H9 (cell line): Measurements from ENCODE around the gene ADM. TPM values are rescaled to one million over a fixed set of nuclear protein-coding genes. Genes with fewer than 3 reads are reported as not detected.
A peak's percentile ranks its signal among the peaks of the same experiment; 100 is the strongest.

ENCODE experiments used
- DNase-seq: peaks from one replicate; pipeline ENCODE4 v3.0.0-alpha.2; 2017
- H2AFZ ChIP-seq: one replicate; pipeline ENCODE4 v1.6.1; 2013; ENCODE audit warnings: mild to moderate bottlenecking, low read length, control low read depth, moderate library complexity
- H2AK5ac ChIP-seq: 2 replicates; pipeline ENCODE4 v1.6.1; 2013; ENCODE audit warnings: low read length, control low read depth, mixed read lengths; ENCODE audit not compliant: insufficient read length
- H2BK120ac ChIP-seq: one replicate; pipeline ENCODE4 v1.6.1; 2013; ENCODE audit warnings: low read depth, mild to moderate bottlenecking, low read length, control low read depth, inconsistent platforms; ENCODE audit not compliant: poor library complexity, severe bottlenecking
- H2BK12ac ChIP-seq: 2 replicates; pipeline ENCODE4 v1.6.1; 2013; ENCODE audit warnings: low read length, control low read depth, mixed read lengths, low read depth; ENCODE audit not compliant: insufficient read length
- H2BK15ac ChIP-seq: 2 replicates; pipeline ENCODE4 v1.6.1; 2013; ENCODE audit warnings: low read depth, low read length, control low read depth
- H2BK20ac ChIP-seq: one replicate; pipeline ENCODE4 v1.6.1; 2013; ENCODE audit warnings: low read depth, mild to moderate bottlenecking, low read length, control low read depth, inconsistent platforms; ENCODE audit not compliant: poor library complexity, severe bottlenecking
- H2BK5ac ChIP-seq: 2 replicates; pipeline ENCODE4 v1.6.1; 2013; ENCODE audit warnings: low read length, control low read depth, mixed read lengths; ENCODE audit not compliant: insufficient read length
- H3K14ac ChIP-seq: 2 replicates; pipeline ENCODE4 v1.6.1; 2013; ENCODE audit warnings: low read length, control low read depth; ENCODE audit not compliant: insufficient read depth
- H3K18ac ChIP-seq: 2 replicates; pipeline ENCODE4 v1.6.1; 2013; ENCODE audit warnings: low read depth, mild to moderate bottlenecking, mixed read lengths, low read length, control low read depth; ENCODE audit not compliant: insufficient read length
- H3K23ac ChIP-seq: 2 replicates; pipeline ENCODE4 v1.6.1; 2013; ENCODE audit warnings: low read length, control low read depth, mixed read lengths, low read depth; ENCODE audit not compliant: insufficient read length
- H3K23me2 ChIP-seq: 2 replicates; pipeline ENCODE4 v1.6.1; 2013; ENCODE audit warnings: low read depth, mild to moderate bottlenecking, mixed read lengths, low read length, control low read depth; ENCODE audit not compliant: insufficient read length, poor library complexity, severe bottlenecking
- H3K27ac ChIP-seq: 2 replicates; pipeline ENCODE4 v1.5.1; 2013; ENCODE audit warnings: low read length, control low read depth, mixed read lengths, low read depth; ENCODE audit not compliant: insufficient read length
- H3K27me3 ChIP-seq: 2 replicates; pipeline ENCODE4 v1.6.1; 2013; ENCODE audit warnings: low read length, control low read depth, inconsistent platforms; ENCODE audit not compliant: insufficient read depth
- H3K4ac ChIP-seq: 2 replicates; pipeline ENCODE4 v1.6.1; 2013; ENCODE audit warnings: low read depth, mild to moderate bottlenecking, control low read depth, inconsistent platforms, low read length, moderate library complexity
- H3K4me1 ChIP-seq: 2 replicates; pipeline ENCODE4 v1.6.1; 2013; ENCODE audit warnings: low read length, control low read depth, inconsistent platforms; ENCODE audit not compliant: insufficient read depth
- H3K4me2 ChIP-seq: 2 replicates; pipeline ENCODE4 v1.6.1; 2013; ENCODE audit warnings: low read length, control low read depth, mixed read lengths; ENCODE audit not compliant: insufficient read length, insufficient read depth
- H3K56ac ChIP-seq: 2 replicates; pipeline ENCODE4 v1.6.1; 2013; ENCODE audit warnings: low read depth, mild to moderate bottlenecking, mixed read lengths, low read length, control low read depth; ENCODE audit not compliant: insufficient read length
- H3K79me1 ChIP-seq: 2 replicates; pipeline ENCODE4 v1.6.1; 2013; ENCODE audit warnings: low read depth, mild to moderate bottlenecking, moderate library complexity, low read length, control low read depth, inconsistent platforms; ENCODE audit not compliant: insufficient read depth, poor library complexity, severe bottlenecking
- H3K79me2 ChIP-seq: 2 replicates; pipeline ENCODE4 v1.6.1; 2013; ENCODE audit warnings: low read length, control low read depth, inconsistent platforms; ENCODE audit not compliant: insufficient read depth
- H3K9ac ChIP-seq: 2 replicates; pipeline ENCODE4 v1.6.1; 2013; ENCODE audit warnings: low read length, control low read depth, mixed read lengths; ENCODE audit not compliant: insufficient read length; ENCODE audit errors: extremely low read depth
- H3K9me3 ChIP-seq: one replicate; pipeline ENCODE4 v1.6.1; 2013; ENCODE audit warnings: low read depth, low read length, inconsistent platforms; ENCODE audit not compliant: control insufficient read depth
- H3T11ph ChIP-seq: one replicate; pipeline ENCODE4 v1.6.1; 2013; ENCODE audit warnings: mild to moderate bottlenecking, low read length, control low read depth, inconsistent platforms
- H4K20me1 ChIP-seq: one replicate; pipeline ENCODE4 v1.6.1; 2013; ENCODE audit not compliant: control insufficient read depth, insufficient read length, insufficient read depth
- H4K5ac ChIP-seq: 2 replicates; pipeline ENCODE4 v1.6.1; 2013; ENCODE audit warnings: low read depth, mild to moderate bottlenecking, mixed read lengths, low read length, control low read depth; ENCODE audit not compliant: insufficient read length
- H4K8ac ChIP-seq: replicated peaks from 2 replicates; pipeline ENCODE4 v1.6.1; 2013; ENCODE audit warnings: low read length, control low read depth, mixed read lengths, low read depth; ENCODE audit not compliant: insufficient read length
- H4K91ac ChIP-seq: 2 replicates; pipeline ENCODE4 v1.6.1; 2013; ENCODE audit warnings: low read depth, mild to moderate bottlenecking, moderate library complexity, mixed read lengths, low read length, control low read depth; ENCODE audit not compliant: insufficient read length
- H3K27ac Mint-ChIP-seq, 3 experiments: 2 replicates in 2 of 3; 3 replicates in 1 of 3; pipeline ENCODE4 v1.8.0; 2020 to 2021; ENCODE audit warnings: mixed read lengths in 3 of 3, mild to moderate bottlenecking in 1 of 3, moderate library complexity in 1 of 3
- H3K27me3 Mint-ChIP-seq: 2 replicates; pipeline ENCODE4 v1.8.0; 2021; ENCODE audit warnings: low read depth, mild to moderate bottlenecking, moderate library complexity, mixed read lengths
- H3K36me3 Mint-ChIP-seq, 3 experiments: 2 replicates in 2 of 3; 3 replicates in 1 of 3; pipeline ENCODE4 v1.8.0; 2020 to 2021; ENCODE audit warnings: low read depth in 3 of 3, mixed read lengths in 3 of 3; ENCODE audit not compliant: insufficient read depth in 1 of 3
- H3K4me1 Mint-ChIP-seq, 2 experiments: 2 replicates each; pipeline ENCODE4 v1.8.0; 2020; ENCODE audit warnings: mixed read lengths in 2 of 2
- H3K4me3 Mint-ChIP-seq, 2 experiments: 2 replicates in 1 of 2; 3 replicates in 1 of 2; pipeline ENCODE4 v1.8.0; 2020 to 2021; ENCODE audit warnings: mild to moderate bottlenecking in 2 of 2, mixed read lengths in 2 of 2, moderate library complexity in 1 of 2
- H3K9me3 Mint-ChIP-seq, 2 experiments: 2 replicates in 1 of 2; 3 replicates in 1 of 2; pipeline ENCODE4 v1.8.0; 2020; ENCODE audit warnings: mild to moderate bottlenecking in 2 of 2, mixed read lengths in 2 of 2, moderate library complexity in 1 of 2
- WGBS: extraction: QIAGEN DNeasy Blood & Tissue Kit; methylation state at CpG from one replicate; pipeline ENCODE4 v1.1.7; 2013; ENCODE audit warnings: missing lambda C conversion rate, low lambda C conversion rate, mixed read lengths; ENCODE audit not compliant: insufficient read length; ENCODE audit errors: extremely low coverage; 5-methylcytosine and 5-hydroxymethylcytosine counted together
- total RNA-seq: library from RNA; stranded (reverse); gene quantifications from 2 replicates; pipeline ENCODE4 v1.2.1, GENCODE V29; 2021
- TF ChIP-seq, protein P1 (sequence below): fragments of 200-600 bp; sonication (generic); conservative IDR thresholded peaks from 3 replicates; pipeline ENCODE4 v1.8.0; 2021; ENCODE audit warnings: antibody characterized with exemption, mild to moderate bottlenecking

Gene ADM
- total RNA-seq, 1 experiment from 2014 or later = 99.1 TPM

DNA sequence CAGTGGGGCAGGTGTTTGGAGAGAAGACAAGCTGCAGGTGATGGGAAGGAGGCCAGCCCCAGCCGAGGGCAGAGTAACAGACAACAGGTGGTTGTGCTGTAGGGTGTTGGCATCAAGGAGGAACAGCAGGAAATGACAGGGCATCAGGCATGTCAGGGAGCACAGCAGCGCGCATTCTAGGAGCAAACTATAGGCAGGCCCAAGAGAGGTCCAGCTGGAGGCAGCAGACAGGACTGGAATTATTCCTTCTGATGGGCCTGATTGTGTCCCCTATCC, 13.6 kb downstream of the ADM start:
- H3K79me1 ChIP-seq = no peaks in the 10 kb centered on the region
- H3K56ac ChIP-seq = no peak overlapping the region
- TF ChIP-seq, protein P1, sequence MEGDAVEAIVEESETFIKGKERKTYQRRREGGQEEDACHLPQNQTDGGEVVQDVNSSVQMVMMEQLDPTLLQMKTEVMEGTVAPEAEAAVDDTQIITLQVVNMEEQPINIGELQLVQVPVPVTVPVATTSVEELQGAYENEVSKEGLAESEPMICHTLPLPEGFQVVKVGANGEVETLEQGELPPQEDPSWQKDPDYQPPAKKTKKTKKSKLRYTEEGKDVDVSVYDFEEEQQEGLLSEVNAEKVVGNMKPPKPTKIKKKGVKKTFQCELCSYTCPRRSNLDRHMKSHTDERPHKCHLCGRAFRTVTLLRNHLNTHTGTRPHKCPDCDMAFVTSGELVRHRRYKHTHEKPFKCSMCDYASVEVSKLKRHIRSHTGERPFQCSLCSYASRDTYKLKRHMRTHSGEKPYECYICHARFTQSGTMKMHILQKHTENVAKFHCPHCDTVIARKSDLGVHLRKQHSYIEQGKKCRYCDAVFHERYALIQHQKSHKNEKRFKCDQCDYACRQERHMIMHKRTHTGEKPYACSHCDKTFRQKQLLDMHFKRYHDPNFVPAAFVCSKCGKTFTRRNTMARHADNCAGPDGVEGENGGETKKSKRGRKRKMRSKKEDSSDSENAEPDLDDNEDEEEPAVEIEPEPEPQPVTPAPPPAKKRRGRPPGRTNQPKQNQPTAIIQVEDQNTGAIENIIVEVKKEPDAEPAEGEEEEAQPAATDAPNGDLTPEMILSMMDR = no peak
- H4K20me1 ChIP-seq = no peaks in the 10 kb centered on the region
- H2BK20ac ChIP-seq = no peak overlapping the region
- H3K4me1 Mint-ChIP-seq = peaks cover 47 to 50% of the 10 kb centered on the region in 2 experiments
- no peak overlapping the region for H3K9ac ChIP-seq
- peak overlapping the region in 1 of 3 experiments; percentile 74; a peak in 1 of 7 replicates for H3K27ac Mint-ChIP-seq
- no peaks in the 10 kb centered on the region for H3K27me3 ChIP-seq
- no peak overlapping the region; a peak in 1 of 5 replicates for H3K4me3 Mint-ChIP-seq
- no peak for DNase-seq
- no peak overlapping the region for H2BK15ac ChIP-seq
- H2BK5ac ChIP-seq = no peak overlapping the region
- no peaks in the 10 kb centered on the region for H3K27me3 Mint-ChIP-seq
- no peaks in the 10 kb centered on the region for H3K9me3 Mint-ChIP-seq
- no peak overlapping the region for H3K4ac ChIP-seq
- H3K79me2 ChIP-seq = no peaks in the 10 kb centered on the region
- H4K91ac ChIP-seq = no peak overlapping the region
- H3T11ph ChIP-seq = no peak overlapping the region
- H3K4me1 ChIP-seq = peaks cover 7% of the 10 kb centered on the region; the same call in 1 of the 2 replicates
- H3K23ac ChIP-seq = no peak overlapping the region
- no peak overlapping the region for H4K5ac ChIP-seq
- no peak overlapping the region for H2BK12ac ChIP-seq
- H3K18ac ChIP-seq = no peak overlapping the region
- H3K9me3 ChIP-seq = no peaks in the 10 kb centered on the region
- no peak overlapping the region for H3K14ac ChIP-seq
- H3K27ac ChIP-seq = no peak overlapping the region
- no peak overlapping the region for H2AK5ac ChIP-seq
- no CpG with 5 or more reads among the region's 3 CpGs for WGBS
- H3K4me2 ChIP-seq = no peak overlapping the region
- no peak overlapping the region for H2BK120ac ChIP-seq
- no peaks in the 10 kb centered on the region for H3K36me3 Mint-ChIP-seq
- no peaks in the 10 kb centered on the region for H3K23me2 ChIP-seq
- no peak overlapping the region for H4K8ac ChIP-seq
- H2AFZ ChIP-seq = no peak overlapping the region
